GM12878 (cell line): ENCODE results near the gene HP1BP3.

ENCODE experiments used
- CREM ChIP-seq: IDR thresholded peaks from 2 replicates; pipeline ENCODE4 v1.6.1; 2014; ENCODE audit warnings: antibody characterized with exemption, low read depth
- CTCF ChIP-seq, 3 experiments: IDR thresholded peaks in 2 of 3; conservative IDR thresholded peaks in 1 of 3; 2 replicates each; pipeline ENCODE4 v1.5.1; 2011; ENCODE audit warnings: low read depth in 3 of 3, low read length in 3 of 3, mild to moderate bottlenecking in 3 of 3, control low read depth in 2 of 3, moderate library complexity in 2 of 3, inconsistent platforms in 1 of 3, mixed read lengths in 1 of 3; ENCODE audit not compliant: control insufficient read depth in 2 of 3, insufficient read depth in 1 of 3; ENCODE audit errors: extremely low read depth in 1 of 3
- POLR2A ChIP-seq: IDR thresholded peaks from 2 replicates; pipeline ENCODE4 v1.6.1; 2011; ENCODE audit warnings: low read depth, mild to moderate bottlenecking, low read length
- ZBTB40 ChIP-seq: fragments of 450-650 bp; IDR thresholded peaks from 2 replicates; pipeline ENCODE4 v1.6.1; 2016; ENCODE audit warnings: mild to moderate bottlenecking, moderate library complexity, borderline replicate concordance

GRCh38 chr1:20723537-20724363 lies 63.4 kb downstream of the HP1BP3 start:
- TF ChIP-seq CTCF (IDR thresholded peaks at IDR 0.05 in 2 of 3, conservative IDR thresholded peaks at IDR 0.05 in 1 of 3; ENCODE audit: control insufficient read depth in 2 of 3, extremely low read depth in 1 of 3, insufficient read depth in 1 of 3, low read depth in 3 of 3, low read length in 3 of 3) (no peak), POLR2A (no peak), ZBTB40 (no peak), CREM (no peak)
